ENCODE data around the gene OR6M1. TPM values are rescaled to one million over a fixed set of nuclear protein-coding genes. Genes with fewer than 3 reads are reported as not detected.

OR6M1 gene
- total and polyA plus RNA-seq, 9 of the 15 experiments (the other 6 are each of a cell fraction or from before 2014, with no cell fraction given): not detected

DNA sequence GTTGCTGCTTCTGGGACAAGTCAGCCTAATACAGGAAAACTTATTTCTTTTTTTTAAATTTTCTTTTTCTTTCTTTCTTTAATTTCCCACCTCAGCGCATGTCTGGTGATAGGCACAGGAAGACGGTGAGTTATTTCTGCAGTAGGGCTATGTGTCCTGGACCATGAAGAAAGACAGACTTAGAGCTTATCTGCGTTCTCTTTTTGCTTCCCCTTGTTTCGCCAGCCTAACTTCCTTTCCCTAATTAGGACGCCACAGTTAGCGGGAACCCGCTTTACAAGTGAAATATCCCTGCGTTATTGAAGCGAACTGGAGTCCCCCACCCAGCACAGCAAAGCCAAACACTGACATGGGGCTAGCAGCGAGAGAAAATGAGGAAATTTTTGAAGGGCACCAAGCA is 8.6 kb downstream of the OR6M1 start:
- CTCF ChIA-PET (ENCODE audit: low intra/inter-chr PET ratio): no interaction called here
- H3K27ac ChIP-seq (ENCODE audit: extremely low read depth, low read depth, low read length): no peak overlapping the region
- no peak overlapping the region for H3K4me3 ChIP-seq
- WGBS (ENCODE audit: insufficient coverage, low coverage, missing lambda C conversion rate): 9% methylated on average over 10 of the region's 10 CpGs
- H3K36me3 ChIP-seq (ENCODE audit: control insufficient read depth, insufficient read depth, low read length): no peaks in the 10 kb centered on the region
- no peaks in the 10 kb centered on the region for H3K79me2 ChIP-seq (ENCODE audit: control insufficient read depth, insufficient read depth, low read length)
- in situ Hi-C loops (cut with MboI) (no loop called here), intact Hi-C loops (cut with micrococcal nuclease) (no loop called here)
- no peaks in the 10 kb centered on the region for H3K9me1 ChIP-seq (ENCODE audit: control insufficient read depth, insufficient read depth, low read length)
- 0 out of 2 replicates have a peak overlapping the region, but pooled peaks have one; percentile 11 for H3K4me2 ChIP-seq (ENCODE audit: insufficient read depth, low read length)
- no peaks in the 10 kb centered on the region for H3K4me1 ChIP-seq (replicated peaks in 1 of 2; ENCODE audit: control insufficient read depth in 2 of 2, insufficient read depth in 2 of 2, low read length in 2 of 2)
- H3K9me3 ChIP-seq (replicated peaks; ENCODE audit: control insufficient read depth, insufficient read depth, low read depth, low read length): no peaks in the 10 kb centered on the region
- DNase-seq (ENCODE audit: extremely low read depth in 1 of 4, low spot score in 3 of 4): no peak
- H2AFZ ChIP-seq (ENCODE audit: low read depth, low read length): peak overlapping the region; percentile 76
- no peaks in the 10 kb centered on the region for H3K27me3 ChIP-seq (ENCODE audit: control insufficient read depth in 2 of 2, insufficient read depth in 2 of 2, low read length in 2 of 2)
- no peak for FAIRE-seq
- POLR2A ChIA-PET: interaction anchor here (0.7 kb wide), 1 partner anchor 1050 kb away, joined by 3 read pairs; no protein-coding TSS in a partner anchor
- no peak for TF ChIP-seq SNIP1 (IDR thresholded peaks at IDR 0.05; ENCODE audit: low read depth)
- TF ChIP-seq, protein P1, sequence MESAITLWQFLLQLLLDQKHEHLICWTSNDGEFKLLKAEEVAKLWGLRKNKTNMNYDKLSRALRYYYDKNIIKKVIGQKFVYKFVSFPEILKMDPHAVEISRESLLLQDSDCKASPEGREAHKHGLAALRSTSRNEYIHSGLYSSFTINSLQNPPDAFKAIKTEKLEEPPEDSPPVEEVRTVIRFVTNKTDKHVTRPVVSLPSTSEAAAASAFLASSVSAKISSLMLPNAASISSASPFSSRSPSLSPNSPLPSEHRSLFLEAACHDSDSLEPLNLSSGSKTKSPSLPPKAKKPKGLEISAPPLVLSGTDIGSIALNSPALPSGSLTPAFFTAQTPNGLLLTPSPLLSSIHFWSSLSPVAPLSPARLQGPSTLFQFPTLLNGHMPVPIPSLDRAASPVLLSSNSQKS (CRISPR knock-in tag; IDR thresholded peaks at IDR 0.05): no peak
- no peak for TF ChIP-seq CTCF (IDR thresholded peaks at IDR 0.05 in 2 of 3, conservative IDR thresholded peaks at IDR 0.05 in 1 of 3; ENCODE audit: insufficient read depth in 2 of 3, low read depth in 1 of 3, low read length in 3 of 3)
- H4K20me1 ChIP-seq (replicated peaks; ENCODE audit: control insufficient read depth, insufficient read depth, low read length): no peaks in the 10 kb centered on the region
- ATAC-seq: peak; percentile 57
- peak overlapping the region; percentile 9 to 10; a peak in 1 of 4 replicates for H3K9ac ChIP-seq (ENCODE audit: insufficient read depth in 1 of 2, low read depth in 2 of 2, low read length in 2 of 2)
- BruUV-seq (replicated peaks): no TSS peak

Measured in K562 (cell line).